Measurements from ENCODE around the gene FKTN. TPM values are rescaled to one million over a fixed set of nuclear protein-coding genes. Genes with fewer than 3 reads are reported as not detected.

FKTN gene
- total RNA-seq, 2 donors from 2014 or later: 10.2 to 20.5 TPM

GRCh38 chr9:105673850-105674387, 116.0 kb downstream of the FKTN start:
- Histone ChIP-seq H3K4me3 (no peak overlapping the region), H3K27ac (no peak overlapping the region), H3K4me1 (ENCODE audit: control insufficient read depth in 1 of 2, low read depth in 2 of 2) (no peaks in the 10 kb centered on the region), H3K27me3 (replicated peaks; ENCODE audit: insufficient read depth) (no peaks in the 10 kb centered on the region), H3K36me3 (no peaks in the 10 kb centered on the region), H3K9me3 (no peaks in the 10 kb centered on the region)
- ATAC-seq (ENCODE audit: insufficient number of reproducible peaks, low FRiP score, low read depth) (no peak), DNase-seq (ENCODE audit: low spot score) (no peak)
- no peak for TF ChIP-seq CTCF (IDR thresholded peaks at IDR 0.05)

GRCh38 chr9:105676351-105676923, 118.5 kb downstream of the FKTN start:
- no peaks in the 10 kb centered on the region for H3K36me3 ChIP-seq
- no peak for ATAC-seq (ENCODE audit: insufficient number of reproducible peaks, low FRiP score, low read depth)

GRCh38 chr9:105678163-105678562, 120.2 kb downstream of the FKTN start:
- Histone ChIP-seq H3K27me3 (replicated peaks; ENCODE audit: insufficient read depth) (no peaks in the 10 kb centered on the region), H3K4me1 (ENCODE audit: control insufficient read depth in 1 of 2, low read depth in 2 of 2) (no peaks in the 10 kb centered on the region), H3K4me3 (no peak overlapping the region), H3K27ac (no peak overlapping the region), H3K9me3 (no peaks in the 10 kb centered on the region), H3K36me3 (no peaks in the 10 kb centered on the region)
- ATAC-seq (ENCODE audit: insufficient number of reproducible peaks, low FRiP score, low read depth) (no peak), DNase-seq (ENCODE audit: low spot score) (no peak)
- TF ChIP-seq CTCF (IDR thresholded peaks at IDR 0.05): no peak

More at GRCh38 chr9:105676351-105676923, 118.5 kb downstream of the FKTN start:
- H3K27ac ChIP-seq: no peak overlapping the region
- no peak for TF ChIP-seq CTCF (IDR thresholded peaks at IDR 0.05)
- no peaks in the 10 kb centered on the region for H3K27me3 ChIP-seq (replicated peaks; ENCODE audit: insufficient read depth)
- no peaks in the 10 kb centered on the region for H3K9me3 ChIP-seq
- no peak overlapping the region for H3K4me3 ChIP-seq
- DNase-seq (ENCODE audit: low spot score): no peak
- no peaks in the 10 kb centered on the region for H3K4me1 ChIP-seq (ENCODE audit: control insufficient read depth in 1 of 2, low read depth in 2 of 2)

- TF ChIP-seq CTCF (IDR thresholded peaks at IDR 0.05): no peak
- ATAC-seq (ENCODE audit: insufficient number of reproducible peaks, low FRiP score, low read depth) (no peak), DNase-seq (ENCODE audit: low spot score) (no peak)
- no peaks in the 10 kb centered on the region for H3K9me3 ChIP-seq
- no peaks in the 10 kb centered on the region for H3K27me3 ChIP-seq (replicated peaks; ENCODE audit: insufficient read depth)
- no peaks in the 10 kb centered on the region for H3K4me1 ChIP-seq (ENCODE audit: control insufficient read depth in 1 of 2, low read depth in 2 of 2)
- no peaks in the 10 kb centered on the region for H3K36me3 ChIP-seq
- H3K27ac ChIP-seq: no peak overlapping the region
- no peak overlapping the region for H3K4me3 ChIP-seq
These were observed 120.8 kb downstream of the FKTN start for GRCh38 chr9:105678781-105679180.

GRCh38 chr9:105679257-105680022, 121.5 kb downstream of the FKTN start:
- TF ChIP-seq CTCF (IDR thresholded peaks at IDR 0.05): no peak
- Histone ChIP-seq H3K27me3 (replicated peaks; ENCODE audit: insufficient read depth) (no peaks in the 10 kb centered on the region), H3K9me3 (no peaks in the 10 kb centered on the region), H3K4me1 (ENCODE audit: control insufficient read depth in 1 of 2, low read depth in 2 of 2) (no peaks in the 10 kb centered on the region), H3K4me3 (no peak overlapping the region), H3K27ac (no peak overlapping the region), H3K36me3 (no peaks in the 10 kb centered on the region)
- DNase-seq (ENCODE audit: low spot score) (no peak), ATAC-seq (ENCODE audit: insufficient number of reproducible peaks, low FRiP score, low read depth) (no peak)
